HepG2 (cell line): ENCODE measurements around the gene ADAMTS4. TPM values are rescaled to one million over a fixed set of nuclear protein-coding genes. Genes with fewer than 3 reads are reported as not detected.
A peak's percentile ranks its signal among the peaks of the same experiment; 100 is the strongest.

ENCODE experiments used
- AGO1 ChIP-seq: fragments of 200-400 bp; formaldehyde crosslinking; IDR thresholded peaks from 2 replicates; pipeline ENCODE4 v1.6.1; 2017; ENCODE audit warnings: mild to moderate bottlenecking, low read depth, low read length, moderate library complexity; ENCODE audit not compliant: poor library complexity, severe bottlenecking
- GLMP ChIP-seq: sonication (generic); formaldehyde crosslinking; IDR thresholded peaks from 2 replicates; pipeline ENCODE4 v1.9.0; 2021; ENCODE audit warnings: missing genetic modification reagents, mild to moderate bottlenecking, borderline replicate concordance
- KLF6 ChIP-seq: IDR thresholded peaks from 2 replicates; pipeline ENCODE4 v1.8.0; 2016; ENCODE audit warnings: missing biosample characterization, missing genetic modification reagents
- MAX ChIP-seq: IDR thresholded peaks from 2 replicates; pipeline ENCODE4 v1.6.1; 2012; ENCODE audit warnings: inconsistent platforms
- PHF21A ChIP-seq: sonication (generic); formaldehyde crosslinking; IDR thresholded peaks from 2 replicates; pipeline ENCODE4 v1.5.0; 2020; ENCODE audit warnings: mild to moderate bottlenecking, missing genetic modification reagents
- SOX13 ChIP-seq, 3 experiments: fragments of 450-650 bp in 1 of 3; sonication (generic) in 1 of 3; formaldehyde crosslinking in 1 of 3; IDR thresholded peaks in 2 of 3; conservative IDR thresholded peaks in 1 of 3; 2 replicates each; pipeline versions ENCODE4 v1.5.0 to v1.6.1; 2016 to 2020; ENCODE audit warnings: antibody characterized with exemption in 1 of 3, mild to moderate bottlenecking in 1 of 3, missing compliant biosample characterization in 1 of 3, missing genetic modification reagents in 1 of 3, moderate library complexity in 1 of 3
- TFDP2 ChIP-seq: sonication (generic); formaldehyde crosslinking; IDR thresholded peaks from 2 replicates; pipeline ENCODE4 v1.4.0; 2020; ENCODE audit warnings: missing genetic modification reagents
- THAP8 ChIP-seq: sonication (generic); formaldehyde crosslinking; IDR thresholded peaks from 2 replicates; pipeline ENCODE4 v1.5.1; 2020; ENCODE audit warnings: missing genetic modification reagents, mild to moderate bottlenecking, borderline replicate concordance
- ZBTB39 ChIP-seq: sonication (generic); formaldehyde crosslinking; IDR thresholded peaks from 2 replicates; pipeline ENCODE4 v1.5.0; 2020; ENCODE audit warnings: missing genetic modification reagents
- ZC3H4 ChIP-seq: sonication (generic); formaldehyde crosslinking; IDR thresholded peaks from 2 replicates; pipeline ENCODE4 v1.4.0; 2020; ENCODE audit warnings: missing genetic modification reagents, borderline replicate concordance
- ZMYM4 ChIP-seq: sonication (generic); formaldehyde crosslinking; IDR thresholded peaks from 2 replicates; pipeline ENCODE4 v1.8.1; 2023; ENCODE audit warnings: mild to moderate bottlenecking, missing genetic modification reagents
- ZNF10 ChIP-seq: sonication (generic); formaldehyde crosslinking; IDR thresholded peaks from 2 replicates; pipeline ENCODE4 v1.4.0; 2020; ENCODE audit warnings: mild to moderate bottlenecking, low read depth, missing genetic modification reagents, borderline replicate concordance
- ZNF331 ChIP-seq: sonication (generic); formaldehyde crosslinking; IDR thresholded peaks from 2 replicates; pipeline ENCODE4 v1.4.0; 2020; ENCODE audit warnings: missing genetic modification reagents
- ZNF512 ChIP-seq: sonication (generic); formaldehyde crosslinking; IDR thresholded peaks from 2 replicates; pipeline ENCODE4 v1.4.0; 2020; ENCODE audit warnings: mild to moderate bottlenecking, missing genetic modification reagents
- ZNF710 ChIP-seq: sonication (generic); formaldehyde crosslinking; IDR thresholded peaks from 2 replicates; pipeline ENCODE4 v1.5.0; 2020; ENCODE audit warnings: mild to moderate bottlenecking, missing genetic modification reagents, borderline replicate concordance
- ZNF772 ChIP-seq: sonication (generic); formaldehyde crosslinking; IDR thresholded peaks from 2 replicates; pipeline ENCODE4 v1.5.0; 2020; ENCODE audit warnings: mild to moderate bottlenecking, missing genetic modification reagents
- ZNF839 ChIP-seq: sonication (generic); formaldehyde crosslinking; IDR thresholded peaks from 2 replicates; pipeline ENCODE4 v1.4.0; 2020; ENCODE audit warnings: missing genetic modification reagents, mild to moderate bottlenecking, borderline replicate concordance
- ZSCAN25 ChIP-seq: sonication (generic); formaldehyde crosslinking; IDR thresholded peaks from 2 replicates; pipeline ENCODE4 v1.8.0; 2022; ENCODE audit warnings: mild to moderate bottlenecking, missing genetic modification reagents
- polyA plus RNA-seq, 8 experiments: library from polyadenylated mRNA; depleted of rRNA in 3 of 8; stranded (reverse) in 7 of 8; unstranded in 1 of 8; fragments of >200 nt; fragmentation: Illumina TruSeq in 4 of 8; extraction: Trizol in 4 of 8; gene quantifications; 2 replicates each; pipeline versions ENCODE4 v1.2.1 to v1.2.3, GENCODE V29; 2011 to 2016; ENCODE audit warnings: low read depth in 4 of 8, missing spikeins in 1 of 8, mixed read lengths in 1 of 8; ENCODE audit not compliant: insufficient read depth in 1 of 8
- total RNA-seq, 5 experiments: library from RNA; depleted of rRNA; stranded (reverse); fragments of >200 nt; fragmentation: Illumina TruSeq; extraction: Trizol; gene quantifications; 2 replicates each; pipeline ENCODE4 v1.2.3, GENCODE V29; 2016; ENCODE audit warnings: low read depth in 1 of 5

Gene ADAMTS4
- total and polyA plus RNA-seq, 2 of the 13 experiments (the other 11 are each of a cell fraction or from before 2014, with no cell fraction given) = 0.51 to 1.7 TPM

GRCh38 chr1:161159087-161159912, 39.6 kb downstream of the ADAMTS4 start, which contains the start of gene USP21 (continued):
- TF ChIP-seq ZNF331 (CRISPR knock-in tag) (no peak), MAX (peak; percentile 42; the same call in 1 of the 2 replicates), ZNF10 (no peak), ZNF839 (CRISPR knock-in tag) (no peak), SOX13 (IDR thresholded peaks at IDR 0.05) (no peak), SOX13 (CRISPR knock-in tag; conservative IDR thresholded peaks at IDR 0.05 in 1 of 2, IDR thresholded peaks at IDR 0.05 in 1 of 2) (no peak), PHF21A (no peak), ZNF512 (CRISPR knock-in tag) (no peak), KLF6 (0 out of 2 replicates have a peak, but pooled peaks have one; percentile 41), ZNF710 (CRISPR knock-in tag) (no peak; the same call in 1 of the 2 replicates), ZC3H4 (CRISPR knock-in tag) (no peak), ZMYM4 (no peak), AGO1 (peak; percentile 60), ZNF772 (CRISPR knock-in tag) (peak; percentile 58; the same call in 1 of the 2 replicates), THAP8 (CRISPR knock-in tag) (no peak), GLMP (CRISPR knock-in tag) (no peak), ZSCAN25 (CRISPR knock-in tag) (peak; percentile 37; the same call in 1 of the 2 replicates), ZBTB39 (CRISPR knock-in tag) (no peak), TFDP2 (no peak)
